GM23338 (cell line): ENCODE data around the gene PALLD. TPM values are rescaled to one million over a fixed set of nuclear protein-coding genes. Genes with fewer than 3 reads are reported as not detected.

Experiments used
- ATAC-seq: fragments of 200-7000 bp; cut with Tn5 transposase; 3 replicates; pipeline ENCODE4 v1.9.1; 2020
- DNase-seq: peaks from one replicate; pipeline ENCODE4 v3.0.0-alpha.2; 2015; ENCODE audit warnings: low spot score
- H2AFZ ChIP-seq: fragments of 200-600 bp; sonication (generic); 2 replicates; pipeline ENCODE4 v1.8.0; 2016; ENCODE audit warnings: antibody characterized with exemption, mild to moderate bottlenecking, moderate library complexity
- H3F3A ChIP-seq: fragments of 200-600 bp; sonication (generic); replicated peaks from 2 replicates; pipeline ENCODE4 v1.8.0; 2017; ENCODE audit warnings: antibody characterized with exemption, mixed run types, low read depth
- H3K27ac ChIP-seq: fragments of 200-600 bp; sonication (generic); 2 replicates; pipeline ENCODE4 v1.6.1; 2016; ENCODE audit warnings: low read depth
- H3K27me3 ChIP-seq: fragments of 200-600 bp; sonication (generic); 2 replicates; pipeline ENCODE4 v1.8.0; 2016; ENCODE audit warnings: mild to moderate bottlenecking, mixed run types, moderate library complexity; ENCODE audit not compliant: insufficient read depth
- H3K36me3 ChIP-seq: fragments of 200-600 bp; sonication (generic); 2 replicates; pipeline ENCODE4 v1.8.0; 2016; ENCODE audit warnings: mild to moderate bottlenecking; ENCODE audit not compliant: insufficient read depth
- H3K4me1 ChIP-seq: fragments of 200-600 bp; sonication (generic); 2 replicates; pipeline ENCODE4 v1.8.0; 2016; ENCODE audit warnings: mild to moderate bottlenecking, moderate library complexity; ENCODE audit not compliant: insufficient read depth
- H3K4me2 ChIP-seq: fragments of 200-600 bp; sonication (generic); 2 replicates; pipeline ENCODE4 v1.7.1; 2017; ENCODE audit warnings: mixed run types
- H3K4me3 ChIP-seq: fragments of 200-600 bp; sonication (generic); 2 replicates; pipeline ENCODE4 v1.6.1; 2016; ENCODE audit warnings: mixed run types
- H3K79me2 ChIP-seq: fragments of 200-600 bp; sonication (generic); replicated peaks from 2 replicates; pipeline ENCODE4 v1.8.0; 2017; ENCODE audit warnings: mild to moderate bottlenecking; ENCODE audit not compliant: insufficient read depth
- H3K9me2 ChIP-seq: fragments of 200-600 bp; sonication (generic); 2 replicates; pipeline ENCODE4 v1.8.0; 2017; ENCODE audit not compliant: insufficient read depth
- H4K20me1 ChIP-seq: fragments of 200-600 bp; sonication (generic); replicated peaks from 2 replicates; pipeline ENCODE4 v1.8.0; 2017; ENCODE audit warnings: mild to moderate bottlenecking; ENCODE audit not compliant: insufficient read depth
- H3K27ac Mint-ChIP-seq: 2 replicates; pipeline ENCODE4 v1.8.0; 2020; ENCODE audit warnings: inconsistent platforms, mild to moderate bottlenecking, moderate library complexity, mixed read lengths
- H3K27me3 Mint-ChIP-seq: 3 replicates; pipeline ENCODE4 v1.8.0; 2022; ENCODE audit warnings: low read depth, mild to moderate bottlenecking, moderate library complexity, mixed read lengths, inconsistent platforms; ENCODE audit not compliant: insufficient read depth, poor library complexity
- H3K36me3 Mint-ChIP-seq: 3 replicates; pipeline ENCODE4 v1.8.0; 2021; ENCODE audit warnings: low read depth, mild to moderate bottlenecking, inconsistent platforms, moderate library complexity, mixed read lengths
- H3K4me1 Mint-ChIP-seq: 3 replicates; pipeline ENCODE4 v1.8.0; 2020; ENCODE audit warnings: mild to moderate bottlenecking, inconsistent platforms, mixed read lengths
- H3K4me3 Mint-ChIP-seq: 3 replicates; pipeline ENCODE4 v1.8.0; 2021; ENCODE audit warnings: moderate library complexity, mild to moderate bottlenecking, inconsistent platforms, mixed read lengths
- H3K9me3 Mint-ChIP-seq: 3 replicates; pipeline ENCODE4 v1.8.0; 2020; ENCODE audit warnings: moderate library complexity, mild to moderate bottlenecking, inconsistent platforms, mixed read lengths
- CREB1 ChIP-seq: fragments of 250-450 bp; sonication (Bioruptor Pico); IDR thresholded peaks from 2 replicates; pipeline ENCODE4 v1.5.0; 2020; ENCODE audit warnings: low read depth, mild to moderate bottlenecking, moderate library complexity
- CTCF ChIP-seq, 2 experiments: fragments of 200-600 bp in 1 of 2; sonication (generic) in 1 of 2; conservative IDR thresholded peaks; 2 replicates each; pipeline versions ENCODE4 v1.5.1 to v1.6.1; 2016 to 2017; ENCODE audit warnings: antibody characterized with exemption in 2 of 2, low read depth in 2 of 2, mild to moderate bottlenecking in 2 of 2, moderate library complexity in 1 of 2
- ETS1 ChIP-seq: IDR thresholded peaks from 2 replicates; pipeline ENCODE4 v1.6.1; 2016; ENCODE audit warnings: antibody characterized with exemption
- EZH2 ChIP-seq: fragments of 200-600 bp; sonication (generic); IDR thresholded peaks from one replicate; pipeline ENCODE4 v1.8.0; 2017; ENCODE audit warnings: antibody characterized with exemption, mild to moderate bottlenecking, low read depth; ENCODE audit not compliant: unreplicated experiment
- EZH2phosphoT487 ChIP-seq: fragments of 200-600 bp; sonication (generic); IDR thresholded peaks from one replicate; pipeline ENCODE4 v1.8.1; 2018; ENCODE audit warnings: antibody characterized with exemption; ENCODE audit not compliant: unreplicated experiment
- NANOG ChIP-seq: IDR thresholded peaks from 2 replicates; pipeline ENCODE4 v1.6.1; 2016; ENCODE audit warnings: antibody characterized with exemption, borderline replicate concordance
- POLR2AphosphoS5 ChIP-seq: IDR thresholded peaks from 2 replicates; pipeline ENCODE4 v1.6.1; 2016; ENCODE audit warnings: antibody characterized with exemption, low read depth
- REST ChIP-seq: IDR thresholded peaks from one replicate; pipeline ENCODE4 v1.6.1; 2018; ENCODE audit warnings: antibody characterized with exemption; ENCODE audit not compliant: unreplicated experiment
- STAT1 ChIP-seq: IDR thresholded peaks from one replicate; pipeline ENCODE4 v1.6.1; 2016; ENCODE audit warnings: antibody characterized with exemption; ENCODE audit not compliant: unreplicated experiment
- ZNF114 ChIP-seq: fragments of 250-450 bp; sonication (Bioruptor Pico); IDR thresholded peaks from 2 replicates; pipeline ENCODE4 v1.5.0; 2020; ENCODE audit warnings: mild to moderate bottlenecking, moderate library complexity
- polyA plus RNA-seq: library from polyadenylated mRNA; unstranded; fragments of >200 nt; fragmentation: Nextera tagmentation; extraction: Ambion mirVana; gene quantifications from 2 replicates; pipeline ENCODE4 v1.2.1, GENCODE V29; 2016
- total RNA-seq: library from RNA; depleted of rRNA; stranded (reverse); fragments of >200 nt; shearing (Covaris generic); gene quantifications from 2 replicates; pipeline ENCODE4 v1.2.3, GENCODE V29; 2014
- TF ChIP-seq, protein P1 (sequence below): fragments of 250-450 bp; sonication (Bioruptor Pico); IDR thresholded peaks from 2 replicates; pipeline ENCODE4 v1.5.0; 2020; ENCODE audit warnings: mild to moderate bottlenecking, moderate library complexity

PALLD gene
- total and polyA plus RNA-seq, 2 experiments from 2014 or later = 13.1 to 30.2 TPM

DNA sequence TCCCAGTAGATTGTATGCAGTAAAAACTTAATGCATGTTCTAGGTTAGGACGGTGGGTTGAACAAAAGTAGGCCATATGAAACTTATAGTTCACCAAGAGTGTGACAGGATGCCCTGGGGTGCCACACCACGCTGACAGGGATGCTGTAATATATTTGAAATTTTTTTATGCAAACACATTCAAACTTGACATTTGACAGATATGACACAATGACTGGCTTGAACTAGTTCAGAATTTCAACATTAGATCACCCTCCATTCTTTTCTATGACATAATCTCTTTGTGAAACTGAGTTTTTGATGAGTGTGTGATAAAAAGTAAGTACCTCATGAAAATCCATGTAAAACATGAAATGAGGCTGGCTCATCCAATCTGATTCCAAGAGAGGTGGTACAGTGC, 198.4 kb downstream of the PALLD start (continued):
- TF ChIP-seq, protein P1, sequence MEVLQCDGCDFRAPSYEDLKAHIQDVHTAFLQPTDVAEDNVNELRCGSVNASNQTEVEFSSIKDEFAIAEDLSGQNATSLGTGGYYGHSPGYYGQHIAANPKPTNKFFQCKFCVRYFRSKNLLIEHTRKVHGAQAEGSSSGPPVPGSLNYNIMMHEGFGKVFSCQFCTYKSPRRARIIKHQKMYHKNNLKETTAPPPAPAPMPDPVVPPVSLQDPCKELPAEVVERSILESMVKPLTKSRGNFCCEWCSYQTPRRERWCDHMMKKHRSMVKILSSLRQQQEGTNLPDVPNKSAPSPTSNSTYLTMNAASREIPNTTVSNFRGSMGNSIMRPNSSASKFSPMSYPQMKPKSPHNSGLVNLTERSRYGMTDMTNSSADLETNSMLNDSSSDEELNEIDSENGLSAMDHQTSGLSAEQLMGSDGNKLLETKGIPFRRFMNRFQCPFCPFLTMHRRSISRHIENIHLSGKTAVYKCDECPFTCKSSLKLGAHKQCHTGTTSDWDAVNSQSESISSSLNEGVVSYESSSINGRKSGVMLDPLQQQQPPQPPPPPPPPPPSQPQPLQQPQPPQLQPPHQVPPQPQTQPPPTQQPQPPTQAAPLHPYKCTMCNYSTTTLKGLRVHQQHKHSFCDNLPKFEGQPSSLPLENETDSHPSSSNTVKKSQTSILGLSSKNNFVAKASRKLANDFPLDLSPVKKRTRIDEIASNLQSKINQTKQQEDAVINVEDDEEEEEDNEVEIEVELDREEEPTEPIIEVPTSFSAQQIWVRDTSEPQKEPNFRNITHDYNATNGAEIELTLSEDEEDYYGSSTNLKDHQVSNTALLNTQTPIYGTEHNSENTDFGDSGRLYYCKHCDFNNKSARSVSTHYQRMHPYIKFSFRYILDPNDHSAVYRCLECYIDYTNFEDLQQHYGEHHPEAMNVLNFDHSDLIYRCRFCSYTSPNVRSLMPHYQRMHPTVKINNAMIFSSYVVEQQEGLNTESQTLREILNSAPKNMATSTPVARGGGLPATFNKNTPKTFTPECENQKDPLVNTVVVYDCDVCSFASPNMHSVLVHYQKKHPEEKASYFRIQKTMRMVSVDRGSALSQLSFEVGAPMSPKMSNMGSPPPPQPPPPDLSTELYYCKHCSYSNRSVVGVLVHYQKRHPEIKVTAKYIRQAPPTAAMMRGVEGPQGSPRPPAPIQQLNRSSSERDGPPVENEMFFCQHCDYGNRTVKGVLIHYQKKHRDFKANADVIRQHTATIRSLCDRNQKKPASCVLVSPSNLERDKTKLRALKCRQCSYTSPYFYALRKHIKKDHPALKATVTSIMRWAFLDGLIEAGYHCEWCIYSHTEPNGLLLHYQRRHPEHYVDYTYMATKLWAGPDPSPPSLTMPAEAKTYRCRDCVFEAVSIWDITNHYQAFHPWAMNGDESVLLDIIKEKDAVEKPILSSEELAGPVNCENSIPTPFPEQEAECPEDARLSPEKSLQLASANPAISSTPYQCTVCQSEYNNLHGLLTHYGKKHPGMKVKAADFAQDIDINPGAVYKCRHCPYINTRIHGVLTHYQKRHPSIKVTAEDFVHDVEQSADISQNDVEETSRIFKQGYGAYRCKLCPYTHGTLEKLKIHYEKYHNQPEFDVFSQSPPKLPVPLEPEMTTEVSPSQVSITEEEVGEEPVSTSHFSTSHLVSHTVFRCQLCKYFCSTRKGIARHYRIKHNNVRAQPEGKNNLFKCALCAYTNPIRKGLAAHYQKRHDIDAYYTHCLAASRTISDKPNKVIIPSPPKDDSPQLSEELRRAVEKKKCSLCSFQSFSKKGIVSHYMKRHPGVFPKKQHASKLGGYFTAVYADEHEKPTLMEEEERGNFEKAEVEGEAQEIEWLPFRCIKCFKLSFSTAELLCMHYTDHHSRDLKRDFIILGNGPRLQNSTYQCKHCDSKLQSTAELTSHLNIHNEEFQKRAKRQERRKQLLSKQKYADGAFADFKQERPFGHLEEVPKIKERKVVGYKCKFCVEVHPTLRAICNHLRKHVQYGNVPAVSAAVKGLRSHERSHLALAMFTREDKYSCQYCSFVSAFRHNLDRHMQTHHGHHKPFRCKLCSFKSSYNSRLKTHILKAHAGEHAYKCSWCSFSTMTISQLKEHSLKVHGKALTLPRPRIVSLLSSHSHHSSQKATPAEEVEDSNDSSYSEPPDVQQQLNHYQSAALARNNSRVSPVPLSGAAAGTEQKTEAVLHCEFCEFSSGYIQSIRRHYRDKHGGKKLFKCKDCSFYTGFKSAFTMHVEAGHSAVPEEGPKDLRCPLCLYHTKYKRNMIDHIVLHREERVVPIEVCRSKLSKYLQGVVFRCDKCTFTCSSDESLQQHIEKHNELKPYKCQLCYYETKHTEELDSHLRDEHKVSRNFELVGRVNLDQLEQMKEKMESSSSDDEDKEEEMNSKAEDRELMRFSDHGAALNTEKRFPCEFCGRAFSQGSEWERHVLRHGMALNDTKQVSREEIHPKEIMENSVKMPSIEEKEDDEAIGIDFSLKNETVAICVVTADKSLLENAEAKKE = no peak
- TF ChIP-seq POLR2AphosphoS5 (no peak), NANOG (no peak)

- Mint-ChIP-seq H3K4me1 (peaks cover 6% of the 10 kb centered on the region), H3K27ac (no peak overlapping the region), H3K9me3 (no peaks in the 10 kb centered on the region), H3K4me3 (no peak overlapping the region), H3K27me3 (no peaks in the 10 kb centered on the region), H3K36me3 (no peaks in the 10 kb centered on the region)
- ATAC-seq (no peak), DNase-seq (no peak)
- H3K9me2 ChIP-seq = no peaks in the 10 kb centered on the region
- no peaks in the 10 kb centered on the region for H3K27me3 ChIP-seq
- H3K4me3 ChIP-seq = no peak overlapping the region
- no peak overlapping the region for H3K27ac ChIP-seq
- H3F3A ChIP-seq = no peaks in the 10 kb centered on the region
- H3K4me2 ChIP-seq = no peak overlapping the region
- no peaks in the 10 kb centered on the region for H3K79me2 ChIP-seq
- no peaks in the 10 kb centered on the region for H3K36me3 ChIP-seq
- H3K4me1 ChIP-seq = peaks cover 2% of the 10 kb centered on the region; the same call in 1 of the 2 replicates
- no peaks in the 10 kb centered on the region for H4K20me1 ChIP-seq
- no peak overlapping the region for H2AFZ ChIP-seq
- TF ChIP-seq REST = no peak
- TF ChIP-seq EZH2 = no peak
- TF ChIP-seq STAT1 = no peak
- no peak for TF ChIP-seq ETS1
- no peak for TF ChIP-seq CREB1
- no peak for TF ChIP-seq EZH2phosphoT487
- no peak for TF ChIP-seq CTCF (conservative IDR thresholded peaks at IDR 0.05; ENCODE audit: low read depth in 2 of 2)
- no peak for TF ChIP-seq ZNF114 (CRISPR knock-in tag)
These were observed 199.4 kb downstream of the PALLD start for GRCh38 chr4:168696280-168696679.
